ENCODE measurements around the gene C2CD3. TPM values are rescaled to one million over a fixed set of nuclear protein-coding genes. Genes with fewer than 3 reads are reported as not detected.
"Not testable (repeated sequence)": the region's sequence is repeated elsewhere in the genome, so short reads cannot be mapped to it uniquely, and the experiment has no call there.

The C2CD3 gene
- total RNA-seq, 4 donors from 2014 or later, result 17.5 to 34.0 (median 19.0) TPM

- TF ChIP-seq CTCF (IDR thresholded peaks at IDR 0.05), result no peak
- DNase-seq (ENCODE audit: low spot score) (no peak), ATAC-seq (ENCODE audit: low FRiP score) (no peak)
Observed at GRCh38 chr11:74138021-74138420, 32.8 kb downstream of the C2CD3 start.

GRCh38 chr11:74135127-74135840, 35.5 kb downstream of the C2CD3 start:
- ATAC-seq (ENCODE audit: low FRiP score), result no peak
- no peak for DNase-seq (ENCODE audit: low spot score)
- no peak for TF ChIP-seq CTCF (IDR thresholded peaks at IDR 0.05)

GRCh38 chr11:74134661-74135060, 36.1 kb downstream of the C2CD3 start:
- no peak for ATAC-seq (ENCODE audit: low FRiP score)
- TF ChIP-seq CTCF (IDR thresholded peaks at IDR 0.05), result no peak
- DNase-seq (ENCODE audit: low spot score), result no peak

GRCh38 chr11:74133436-74133835, 37.4 kb downstream of the C2CD3 start:
- no peak for ATAC-seq (ENCODE audit: low FRiP score)
- TF ChIP-seq CTCF (IDR thresholded peaks at IDR 0.05), result no peak
- no peak for DNase-seq (ENCODE audit: low spot score)

- no peak for DNase-seq (ENCODE audit: low spot score)
- no peak for ATAC-seq (ENCODE audit: low FRiP score)
- TF ChIP-seq CTCF (IDR thresholded peaks at IDR 0.05), result no peak
Observed at GRCh38 chr11:74132833-74133232, 38.0 kb downstream of the C2CD3 start.

- not testable (repeated sequence) for ATAC-seq (ENCODE audit: low FRiP score); DNase-seq (ENCODE audit: low spot score)
Observed at GRCh38 chr11:74129121-74129520, 41.7 kb downstream of the C2CD3 start.

- no peak for TF ChIP-seq CTCF (IDR thresholded peaks at IDR 0.05)
- ATAC-seq (ENCODE audit: low FRiP score) (no peak), DNase-seq (ENCODE audit: low spot score) (no peak)
Observed at GRCh38 chr11:74123008-74123448, 47.8 kb downstream of the C2CD3 start.
